H9 (cell line): ENCODE data around the gene TBC1D22A. TPM values are rescaled to one million over a fixed set of nuclear protein-coding genes. Genes with fewer than 3 reads are reported as not detected.

Experiments
- DNase-seq: peaks from one replicate; pipeline ENCODE4 v3.0.0-alpha.2; 2017
- H2AFZ ChIP-seq: one replicate; pipeline ENCODE4 v1.6.1; 2013; ENCODE audit warnings: mild to moderate bottlenecking, low read length, control low read depth, moderate library complexity
- H2AK5ac ChIP-seq: 2 replicates; pipeline ENCODE4 v1.6.1; 2013; ENCODE audit warnings: low read length, control low read depth, mixed read lengths; ENCODE audit not compliant: insufficient read length
- H2BK120ac ChIP-seq: one replicate; pipeline ENCODE4 v1.6.1; 2013; ENCODE audit warnings: low read depth, mild to moderate bottlenecking, low read length, control low read depth, inconsistent platforms; ENCODE audit not compliant: poor library complexity, severe bottlenecking
- H2BK12ac ChIP-seq: 2 replicates; pipeline ENCODE4 v1.6.1; 2013; ENCODE audit warnings: low read length, control low read depth, mixed read lengths, low read depth; ENCODE audit not compliant: insufficient read length
- H2BK15ac ChIP-seq: 2 replicates; pipeline ENCODE4 v1.6.1; 2013; ENCODE audit warnings: low read depth, low read length, control low read depth
- H2BK20ac ChIP-seq: one replicate; pipeline ENCODE4 v1.6.1; 2013; ENCODE audit warnings: low read depth, mild to moderate bottlenecking, low read length, control low read depth, inconsistent platforms; ENCODE audit not compliant: poor library complexity, severe bottlenecking
- H2BK5ac ChIP-seq: 2 replicates; pipeline ENCODE4 v1.6.1; 2013; ENCODE audit warnings: low read length, control low read depth, mixed read lengths; ENCODE audit not compliant: insufficient read length
- H3K14ac ChIP-seq: 2 replicates; pipeline ENCODE4 v1.6.1; 2013; ENCODE audit warnings: low read length, control low read depth; ENCODE audit not compliant: insufficient read depth
- H3K18ac ChIP-seq: 2 replicates; pipeline ENCODE4 v1.6.1; 2013; ENCODE audit warnings: low read depth, mild to moderate bottlenecking, mixed read lengths, low read length, control low read depth; ENCODE audit not compliant: insufficient read length
- H3K23ac ChIP-seq: 2 replicates; pipeline ENCODE4 v1.6.1; 2013; ENCODE audit warnings: low read length, control low read depth, mixed read lengths, low read depth; ENCODE audit not compliant: insufficient read length
- H3K23me2 ChIP-seq: 2 replicates; pipeline ENCODE4 v1.6.1; 2013; ENCODE audit warnings: low read depth, mild to moderate bottlenecking, mixed read lengths, low read length, control low read depth; ENCODE audit not compliant: insufficient read length, poor library complexity, severe bottlenecking
- H3K27ac ChIP-seq: 2 replicates; pipeline ENCODE4 v1.5.1; 2013; ENCODE audit warnings: low read length, control low read depth, mixed read lengths, low read depth; ENCODE audit not compliant: insufficient read length
- H3K27me3 ChIP-seq: 2 replicates; pipeline ENCODE4 v1.6.1; 2013; ENCODE audit warnings: low read length, control low read depth, inconsistent platforms; ENCODE audit not compliant: insufficient read depth
- H3K4ac ChIP-seq: 2 replicates; pipeline ENCODE4 v1.6.1; 2013; ENCODE audit warnings: low read depth, mild to moderate bottlenecking, control low read depth, inconsistent platforms, low read length, moderate library complexity
- H3K4me1 ChIP-seq: 2 replicates; pipeline ENCODE4 v1.6.1; 2013; ENCODE audit warnings: low read length, control low read depth, inconsistent platforms; ENCODE audit not compliant: insufficient read depth
- H3K4me2 ChIP-seq: 2 replicates; pipeline ENCODE4 v1.6.1; 2013; ENCODE audit warnings: low read length, control low read depth, mixed read lengths; ENCODE audit not compliant: insufficient read length, insufficient read depth
- H3K56ac ChIP-seq: 2 replicates; pipeline ENCODE4 v1.6.1; 2013; ENCODE audit warnings: low read depth, mild to moderate bottlenecking, mixed read lengths, low read length, control low read depth; ENCODE audit not compliant: insufficient read length
- H3K79me1 ChIP-seq: 2 replicates; pipeline ENCODE4 v1.6.1; 2013; ENCODE audit warnings: low read depth, mild to moderate bottlenecking, moderate library complexity, low read length, control low read depth, inconsistent platforms; ENCODE audit not compliant: insufficient read depth, poor library complexity, severe bottlenecking
- H3K79me2 ChIP-seq: 2 replicates; pipeline ENCODE4 v1.6.1; 2013; ENCODE audit warnings: low read length, control low read depth, inconsistent platforms; ENCODE audit not compliant: insufficient read depth
- H3K9ac ChIP-seq: 2 replicates; pipeline ENCODE4 v1.6.1; 2013; ENCODE audit warnings: low read length, control low read depth, mixed read lengths; ENCODE audit not compliant: insufficient read length; ENCODE audit errors: extremely low read depth
- H3K9me3 ChIP-seq: one replicate; pipeline ENCODE4 v1.6.1; 2013; ENCODE audit warnings: low read depth, low read length, inconsistent platforms; ENCODE audit not compliant: control insufficient read depth
- H3T11ph ChIP-seq: one replicate; pipeline ENCODE4 v1.6.1; 2013; ENCODE audit warnings: mild to moderate bottlenecking, low read length, control low read depth, inconsistent platforms
- H4K20me1 ChIP-seq: one replicate; pipeline ENCODE4 v1.6.1; 2013; ENCODE audit not compliant: control insufficient read depth, insufficient read length, insufficient read depth
- H4K5ac ChIP-seq: 2 replicates; pipeline ENCODE4 v1.6.1; 2013; ENCODE audit warnings: low read depth, mild to moderate bottlenecking, mixed read lengths, low read length, control low read depth; ENCODE audit not compliant: insufficient read length
- H4K8ac ChIP-seq: replicated peaks from 2 replicates; pipeline ENCODE4 v1.6.1; 2013; ENCODE audit warnings: low read length, control low read depth, mixed read lengths, low read depth; ENCODE audit not compliant: insufficient read length
- H4K91ac ChIP-seq: 2 replicates; pipeline ENCODE4 v1.6.1; 2013; ENCODE audit warnings: low read depth, mild to moderate bottlenecking, moderate library complexity, mixed read lengths, low read length, control low read depth; ENCODE audit not compliant: insufficient read length
- H3K27ac Mint-ChIP-seq, 3 experiments: 2 replicates in 2 of 3; 3 replicates in 1 of 3; pipeline ENCODE4 v1.8.0; 2020 to 2021; ENCODE audit warnings: mixed read lengths in 3 of 3, mild to moderate bottlenecking in 1 of 3, moderate library complexity in 1 of 3
- H3K27me3 Mint-ChIP-seq: 2 replicates; pipeline ENCODE4 v1.8.0; 2021; ENCODE audit warnings: low read depth, mild to moderate bottlenecking, moderate library complexity, mixed read lengths
- H3K36me3 Mint-ChIP-seq, 3 experiments: 2 replicates in 2 of 3; 3 replicates in 1 of 3; pipeline ENCODE4 v1.8.0; 2020 to 2021; ENCODE audit warnings: low read depth in 3 of 3, mixed read lengths in 3 of 3; ENCODE audit not compliant: insufficient read depth in 1 of 3
- H3K4me1 Mint-ChIP-seq, 2 experiments: 2 replicates each; pipeline ENCODE4 v1.8.0; 2020; ENCODE audit warnings: mixed read lengths in 2 of 2
- H3K4me3 Mint-ChIP-seq, 2 experiments: 2 replicates in 1 of 2; 3 replicates in 1 of 2; pipeline ENCODE4 v1.8.0; 2020 to 2021; ENCODE audit warnings: mild to moderate bottlenecking in 2 of 2, mixed read lengths in 2 of 2, moderate library complexity in 1 of 2
- H3K9me3 Mint-ChIP-seq, 2 experiments: 2 replicates in 1 of 2; 3 replicates in 1 of 2; pipeline ENCODE4 v1.8.0; 2020; ENCODE audit warnings: mild to moderate bottlenecking in 2 of 2, mixed read lengths in 2 of 2, moderate library complexity in 1 of 2
- CTCF ChIP-seq: fragments of 200-600 bp; sonication (generic); conservative IDR thresholded peaks from 3 replicates; pipeline ENCODE4 v1.8.0; 2021; ENCODE audit warnings: antibody characterized with exemption, mild to moderate bottlenecking
- WGBS: extraction: QIAGEN DNeasy Blood & Tissue Kit; methylation state at CpG from one replicate; pipeline ENCODE4 v1.1.7; 2013; ENCODE audit warnings: missing lambda C conversion rate, low lambda C conversion rate, mixed read lengths; ENCODE audit not compliant: insufficient read length; ENCODE audit errors: extremely low coverage; 5-methylcytosine and 5-hydroxymethylcytosine counted together
- total RNA-seq: library from RNA; stranded (reverse); gene quantifications from 2 replicates; pipeline ENCODE4 v1.2.1, GENCODE V29; 2021

TBC1D22A gene
- total RNA-seq, 1 experiment from 2014 or later, result 20.8 TPM

GRCh38 chr22:46789992-46790391, 27.5 kb downstream of the TBC1D22A start:
- no peaks in the 10 kb centered on the region for H3K4me1 ChIP-seq
- no peak overlapping the region for H3K4ac ChIP-seq
- no peak overlapping the region for H2BK120ac ChIP-seq
- no peak overlapping the region for H3K4me2 ChIP-seq
- H3K56ac ChIP-seq, result no peak overlapping the region
- H3K27ac ChIP-seq, result no peak overlapping the region
- no peak overlapping the region for H3T11ph ChIP-seq
- H3K79me2 ChIP-seq, result no peaks in the 10 kb centered on the region; the same call in 1 of the 2 replicates
- no peak overlapping the region for H2AK5ac ChIP-seq
- H3K23me2 ChIP-seq, result no peaks in the 10 kb centered on the region
- no peak overlapping the region for H3K9ac ChIP-seq
- H3K9me3 ChIP-seq, result no peaks in the 10 kb centered on the region
- H4K8ac ChIP-seq, result no peak overlapping the region
- H3K79me1 ChIP-seq, result no peaks in the 10 kb centered on the region
- H3K18ac ChIP-seq, result no peak overlapping the region
- no peaks in the 10 kb centered on the region for H3K27me3 ChIP-seq
- H3K27ac Mint-ChIP-seq, result no peak overlapping the region; a peak in 2 of 7 replicates
- no peak overlapping the region for H2BK20ac ChIP-seq
- no peak overlapping the region for H3K14ac ChIP-seq
- no peak overlapping the region for H2AFZ ChIP-seq
- H3K23ac ChIP-seq, result no peak overlapping the region
- no CpG with 5 or more reads among the region's 10 CpGs for WGBS
- H4K91ac ChIP-seq, result no peak overlapping the region
- H2BK12ac ChIP-seq, result no peak overlapping the region
- no peak overlapping the region for H2BK5ac ChIP-seq
- H3K9me3 Mint-ChIP-seq, result no peaks in the 10 kb centered on the region
- no peaks in the 10 kb centered on the region; the same call in 1 of the 2 replicates for H3K27me3 Mint-ChIP-seq
- no peak for DNase-seq
- H3K4me3 Mint-ChIP-seq, result no peak overlapping the region
- no peak for TF ChIP-seq CTCF
- no peaks in the 10 kb centered on the region for H4K20me1 ChIP-seq
- H2BK15ac ChIP-seq, result no peak overlapping the region
- no peak overlapping the region for H4K5ac ChIP-seq
- peaks cover 0 to 7% (median 0%) of the 10 kb centered on the region in 3 experiments; a peak in 2 of 7 replicates for H3K36me3 Mint-ChIP-seq
- no peaks in the 10 kb centered on the region for H3K4me1 Mint-ChIP-seq
